GM12864 (cell line): Measurements from ENCODE around the gene LAPTM5.

Source experiments
- DNase-seq: peaks from one replicate; pipeline ENCODE4 v3.0.0-alpha.2; 2011; ENCODE audit warnings: low read depth
- H3K4me3 ChIP-seq: 2 replicates; pipeline ENCODE4 v1.5.1; 2011; ENCODE audit warnings: mild to moderate bottlenecking, low read depth, low read length, control low read depth
- CTCF ChIP-seq: IDR thresholded peaks from 2 replicates; pipeline ENCODE4 v1.5.1; 2011; ENCODE audit warnings: low read depth, mild to moderate bottlenecking, moderate library complexity, low read length, control low read depth, inconsistent platforms; ENCODE audit errors: missing control alignments

The LAPTM5 gene

GRCh38 chr1:30758121-30758688 is 631 bp upstream of the LAPTM5 start:
- no peak for DNase-seq
- H3K4me3 ChIP-seq, result peak overlapping the region; percentile 92
- no peak for TF ChIP-seq CTCF

- no peak for DNase-seq
- peak overlapping the region; percentile 92 for H3K4me3 ChIP-seq
- TF ChIP-seq CTCF, result no peak
Measured at GRCh38 chr1:30756545-30757351, 826 bp downstream of the LAPTM5 start.

- no peak for TF ChIP-seq CTCF
- H3K4me3 ChIP-seq, result peak overlapping the region; percentile 92
- no peak for DNase-seq
Measured at GRCh38 chr1:30756206-30756544, 1.4 kb downstream of the LAPTM5 start.

- H3K4me3 ChIP-seq, result peak overlapping the region; percentile 92
- no peak for DNase-seq
- no peak for TF ChIP-seq CTCF
Measured at GRCh38 chr1:30755746-30756145, 1.8 kb downstream of the LAPTM5 start.

- no peak for TF ChIP-seq CTCF
- no peak for DNase-seq
- peak overlapping the region; percentile 92 for H3K4me3 ChIP-seq
Measured at GRCh38 chr1:30755334-30755733, 2.2 kb downstream of the LAPTM5 start.

GRCh38 chr1:30754684-30755171 is 2.8 kb downstream of the LAPTM5 start:
- TF ChIP-seq CTCF, result no peak
- DNase-seq, result peak; percentile 89
- H3K4me3 ChIP-seq, result peak overlapping the region; percentile 92
